ENCODE measurements around the gene LRP1B.

DNA sequence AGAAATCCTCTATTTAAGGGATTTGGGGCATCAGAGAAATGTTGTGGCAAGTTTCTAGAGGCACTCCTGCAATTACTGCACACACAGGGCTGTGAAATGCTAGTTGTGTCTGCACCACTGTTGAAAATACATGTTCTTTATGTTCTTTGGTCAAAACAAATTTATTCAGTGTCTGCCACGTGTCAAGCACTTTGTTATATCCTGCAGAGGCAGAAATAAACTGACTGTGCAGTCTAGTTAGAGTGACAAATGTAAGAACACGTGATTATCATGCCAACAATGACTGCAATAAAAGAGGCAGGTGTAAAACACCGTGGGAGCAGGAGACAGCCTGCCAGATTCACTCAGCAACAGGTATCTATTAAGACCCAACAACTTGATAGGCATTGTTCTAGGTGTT is 423.3 kb downstream of the LRP1B start:
- TF ChIP-seq, protein P1, sequence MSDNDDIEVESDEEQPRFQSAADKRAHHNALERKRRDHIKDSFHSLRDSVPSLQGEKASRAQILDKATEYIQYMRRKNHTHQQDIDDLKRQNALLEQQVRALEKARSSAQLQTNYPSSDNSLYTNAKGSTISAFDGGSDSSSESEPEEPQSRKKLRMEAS (IDR thresholded peaks at IDR 0.05): no peak
- no peak for TF ChIP-seq ZBTB7A (IDR thresholded peaks at IDR 0.05; ENCODE audit: low read depth)

Measured in Ishikawa (cell line).